ENCODE data around the gene SYT13. TPM values are rescaled to one million over a fixed set of nuclear protein-coding genes. Genes with fewer than 3 reads are reported as not detected.

Gene SYT13
- total RNA-seq, 1 experiment from 2014 or later, result 4.3 TPM

DNA sequence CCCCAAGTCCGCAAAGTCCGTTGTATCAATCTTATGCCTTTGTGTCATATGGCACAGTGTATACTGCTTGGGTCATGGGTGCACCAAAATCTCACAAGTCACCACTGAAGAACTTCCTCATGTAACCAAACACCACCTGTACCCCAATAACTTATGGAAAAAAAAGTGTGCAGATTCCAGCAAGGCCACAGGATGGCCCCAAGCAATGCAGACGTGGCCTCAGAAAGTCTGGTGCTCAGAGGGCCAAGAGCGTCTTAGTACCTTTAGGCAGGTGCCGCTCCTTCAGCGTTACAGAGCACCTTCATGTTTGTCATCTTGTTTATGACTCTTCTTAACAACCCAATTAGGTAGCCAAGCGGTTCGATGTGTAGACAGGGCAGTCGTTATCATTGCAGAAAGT, 74.4 kb downstream of the SYT13 start:
- no peak overlapping the region for H3K27ac Mint-ChIP-seq
- H3K27ac ChIP-seq (ENCODE audit: insufficient read length, low read depth, low read length), result no peak overlapping the region

More for the DNA sequence above, 74.4 kb downstream of the SYT13 start:
- no peak overlapping the region for H3K4me2 ChIP-seq (ENCODE audit: insufficient read depth, insufficient read length, low read length)
- WGBS (ENCODE audit: extremely low coverage, insufficient read length, low lambda C conversion rate), result no CpG with 5 or more reads among the region's 9 CpGs
- Mint-ChIP-seq H3K4me3 (no peak overlapping the region), H3K27me3 (ENCODE audit: low read depth) (no peaks in the 10 kb centered on the region; the same call in none of the 2 replicates), H3K36me3 (ENCODE audit: insufficient read depth in 1 of 3, low read depth in 3 of 3) (peaks cover 0 to 4% (median 0%) of the 10 kb centered on the region in 3 experiments; a peak in 3 of 7 replicates), H3K4me1 (peaks cover 13 to 25% of the 10 kb centered on the region in 2 experiments), H3K9me3 (no peaks in the 10 kb centered on the region)
- H3K27me3 ChIP-seq (ENCODE audit: insufficient read depth, low read length), result no peaks in the 10 kb centered on the region
- H3K18ac ChIP-seq (ENCODE audit: insufficient read length, low read depth, low read length), result no peak overlapping the region
- TF ChIP-seq, protein P1, sequence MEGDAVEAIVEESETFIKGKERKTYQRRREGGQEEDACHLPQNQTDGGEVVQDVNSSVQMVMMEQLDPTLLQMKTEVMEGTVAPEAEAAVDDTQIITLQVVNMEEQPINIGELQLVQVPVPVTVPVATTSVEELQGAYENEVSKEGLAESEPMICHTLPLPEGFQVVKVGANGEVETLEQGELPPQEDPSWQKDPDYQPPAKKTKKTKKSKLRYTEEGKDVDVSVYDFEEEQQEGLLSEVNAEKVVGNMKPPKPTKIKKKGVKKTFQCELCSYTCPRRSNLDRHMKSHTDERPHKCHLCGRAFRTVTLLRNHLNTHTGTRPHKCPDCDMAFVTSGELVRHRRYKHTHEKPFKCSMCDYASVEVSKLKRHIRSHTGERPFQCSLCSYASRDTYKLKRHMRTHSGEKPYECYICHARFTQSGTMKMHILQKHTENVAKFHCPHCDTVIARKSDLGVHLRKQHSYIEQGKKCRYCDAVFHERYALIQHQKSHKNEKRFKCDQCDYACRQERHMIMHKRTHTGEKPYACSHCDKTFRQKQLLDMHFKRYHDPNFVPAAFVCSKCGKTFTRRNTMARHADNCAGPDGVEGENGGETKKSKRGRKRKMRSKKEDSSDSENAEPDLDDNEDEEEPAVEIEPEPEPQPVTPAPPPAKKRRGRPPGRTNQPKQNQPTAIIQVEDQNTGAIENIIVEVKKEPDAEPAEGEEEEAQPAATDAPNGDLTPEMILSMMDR (conservative IDR thresholded peaks at IDR 0.05), result no peak
- H3K56ac ChIP-seq (ENCODE audit: insufficient read length, low read depth, low read length), result no peak overlapping the region
- no peaks in the 10 kb centered on the region for H3K23me2 ChIP-seq (ENCODE audit: insufficient read length, low read depth, low read length, poor library complexity, severe bottlenecking)
- H3K9me3 ChIP-seq (ENCODE audit: control insufficient read depth, low read depth, low read length), result no peaks in the 10 kb centered on the region
- H2AK5ac ChIP-seq (ENCODE audit: insufficient read length, low read length), result no peak overlapping the region
- no peak overlapping the region for H3K9ac ChIP-seq (ENCODE audit: extremely low read depth, insufficient read length, low read length)
- H2BK20ac ChIP-seq (ENCODE audit: low read depth, low read length, poor library complexity, severe bottlenecking), result no peak overlapping the region
- no peak overlapping the region for H4K5ac ChIP-seq (ENCODE audit: insufficient read length, low read depth, low read length)
- no peak overlapping the region for H4K91ac ChIP-seq (ENCODE audit: insufficient read length, low read depth, low read length)
- H2BK5ac ChIP-seq (ENCODE audit: insufficient read length, low read length), result no peak overlapping the region
- H3K79me2 ChIP-seq (ENCODE audit: insufficient read depth, low read length), result no peaks in the 10 kb centered on the region
- H4K8ac ChIP-seq (replicated peaks; ENCODE audit: insufficient read length, low read depth, low read length), result no peak overlapping the region
- no peak overlapping the region for H2BK15ac ChIP-seq (ENCODE audit: low read depth, low read length)
- H2BK120ac ChIP-seq (ENCODE audit: low read depth, low read length, poor library complexity, severe bottlenecking), result no peak overlapping the region
- H4K20me1 ChIP-seq (ENCODE audit: control insufficient read depth, insufficient read depth, insufficient read length), result no peaks in the 10 kb centered on the region
- H3K14ac ChIP-seq (ENCODE audit: insufficient read depth, low read length), result no peak overlapping the region
- DNase-seq, result no peak
- no peaks in the 10 kb centered on the region for H3K79me1 ChIP-seq (ENCODE audit: insufficient read depth, low read depth, low read length, poor library complexity, severe bottlenecking)
- no peak overlapping the region for H2BK12ac ChIP-seq (ENCODE audit: insufficient read length, low read depth, low read length)
- no peak overlapping the region for H3T11ph ChIP-seq (ENCODE audit: low read length)
- no peak overlapping the region for H3K23ac ChIP-seq (ENCODE audit: insufficient read length, low read depth, low read length)
- no peak overlapping the region for H3K4ac ChIP-seq (ENCODE audit: low read depth, low read length)
- H3K4me1 ChIP-seq (ENCODE audit: insufficient read depth, low read length), result no peaks in the 10 kb centered on the region
- no peak overlapping the region for H2AFZ ChIP-seq (ENCODE audit: low read length)
